Colonic mucosa (tissue), 4 donors: Measurements from ENCODE around the gene UGGT2. TPM values are rescaled to one million over a fixed set of nuclear protein-coding genes. Genes with fewer than 3 reads are reported as not detected.

ENCODE experiments used
- DNase-seq: peaks from one replicate; pipeline ENCODE4 v3.0.0-alpha.2; 2020
- H3K27ac ChIP-seq: fragments of 200-600 bp; one replicate; pipeline ENCODE4 v1.8.0; 2021
- H3K27me3 ChIP-seq: fragments of 200-600 bp; one replicate; pipeline ENCODE4 v1.8.0; 2021
- H3K36me3 ChIP-seq: fragments of 200-600 bp; one replicate; pipeline ENCODE4 v1.8.0; 2021
- H3K4me1 ChIP-seq: fragments of 200-600 bp; one replicate; pipeline ENCODE4 v1.8.0; 2021; ENCODE audit warnings: mild to moderate bottlenecking
- H3K4me3 ChIP-seq: fragments of 200-600 bp; one replicate; pipeline ENCODE4 v1.8.0; 2021
- H3K9ac ChIP-seq, 2 donors: one replicate each; pipeline ENCODE4 v1.7.0; 2013; ENCODE audit warnings: control low read depth in 2 of 2, low read depth in 2 of 2, low read length in 2 of 2
- H3K9me3 ChIP-seq: fragments of 200-600 bp; one replicate; pipeline ENCODE4 v1.8.0; 2021
- intact Hi-C: fragments of 100-400 bp; cut with DNase I; formaldehyde crosslinking; loops from one replicate; pipeline ENCODE4 v1.14.1; 2022
- total RNA-seq, 2 donors: library from RNA; stranded (reverse); fragmentation: NEBNext Ultra II Directional in 1 of 2; extraction: Animal tissue kit (Norgen Biotek cat#: 25700) in 1 of 2; gene quantifications; one replicate each; pipeline ENCODE4 v1.2.1, GENCODE V29; 2021
- TF ChIP-seq, protein P1 (sequence below): fragments of 200-600 bp; IDR thresholded peaks from one replicate; pipeline ENCODE4 v1.8.0; 2022; ENCODE audit warnings: antibody characterized with exemption, mild to moderate bottlenecking
- donor health status: healthy.
- donor health status: DM: no; HTN: no; CAD: no.
- donor health status: DM: no; HTN: no; CAD: no.

The UGGT2 gene
- total RNA-seq, 2 donors from 2014 or later, result 16.3 to 18.0 TPM

DNA sequence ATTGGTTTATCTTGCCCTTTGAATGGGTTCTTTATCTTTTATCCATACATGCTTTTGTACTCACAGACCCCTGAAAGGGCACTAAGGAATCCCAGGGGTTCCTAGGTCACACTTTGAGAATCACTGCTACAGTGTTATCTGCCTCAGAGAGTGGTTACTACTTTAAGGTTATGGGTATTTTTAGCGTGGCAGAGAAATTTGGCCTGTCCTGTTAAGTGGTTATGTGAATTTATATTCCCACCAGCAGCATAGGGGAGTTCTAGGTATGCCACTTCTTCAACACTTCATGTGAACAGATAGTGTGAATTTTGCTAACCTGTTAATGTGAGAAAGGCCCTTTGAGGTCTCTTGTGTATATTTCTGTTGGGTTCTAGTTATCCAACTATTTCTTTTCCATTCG lies 300.5 kb downstream of the UGGT2 start:
- intact Hi-C loops, result no loop called here
- Histone ChIP-seq H3K27ac (no peak overlapping the region), H3K9me3 (no peaks in the 10 kb centered on the region), H3K9ac (no peak overlapping the region), H3K4me1 (no peaks in the 10 kb centered on the region), H3K4me3 (no peak overlapping the region), H3K27me3 (no peaks in the 10 kb centered on the region), H3K36me3 (no peaks in the 10 kb centered on the region)
- TF ChIP-seq, protein P1, sequence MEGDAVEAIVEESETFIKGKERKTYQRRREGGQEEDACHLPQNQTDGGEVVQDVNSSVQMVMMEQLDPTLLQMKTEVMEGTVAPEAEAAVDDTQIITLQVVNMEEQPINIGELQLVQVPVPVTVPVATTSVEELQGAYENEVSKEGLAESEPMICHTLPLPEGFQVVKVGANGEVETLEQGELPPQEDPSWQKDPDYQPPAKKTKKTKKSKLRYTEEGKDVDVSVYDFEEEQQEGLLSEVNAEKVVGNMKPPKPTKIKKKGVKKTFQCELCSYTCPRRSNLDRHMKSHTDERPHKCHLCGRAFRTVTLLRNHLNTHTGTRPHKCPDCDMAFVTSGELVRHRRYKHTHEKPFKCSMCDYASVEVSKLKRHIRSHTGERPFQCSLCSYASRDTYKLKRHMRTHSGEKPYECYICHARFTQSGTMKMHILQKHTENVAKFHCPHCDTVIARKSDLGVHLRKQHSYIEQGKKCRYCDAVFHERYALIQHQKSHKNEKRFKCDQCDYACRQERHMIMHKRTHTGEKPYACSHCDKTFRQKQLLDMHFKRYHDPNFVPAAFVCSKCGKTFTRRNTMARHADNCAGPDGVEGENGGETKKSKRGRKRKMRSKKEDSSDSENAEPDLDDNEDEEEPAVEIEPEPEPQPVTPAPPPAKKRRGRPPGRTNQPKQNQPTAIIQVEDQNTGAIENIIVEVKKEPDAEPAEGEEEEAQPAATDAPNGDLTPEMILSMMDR, result no peak
- DNase-seq, result no peak

Other genes starting within 250 kb of the UGGT2 start
- gene HS6ST3, start 36.7 kb upstream of the UGGT2 start, total RNA-seq, result under 1 TPM; 0.02 to 0.13 TPM